ENCODE results near the gene C16orf95. TPM values are rescaled to one million over a fixed set of nuclear protein-coding genes. Genes with fewer than 3 reads are reported as not detected.

The C16orf95 gene
- total RNA-seq, 4 donors from 2014 or later: 0.54 to 1.3 (median 0.54) TPM; not detected in 1

DNA sequence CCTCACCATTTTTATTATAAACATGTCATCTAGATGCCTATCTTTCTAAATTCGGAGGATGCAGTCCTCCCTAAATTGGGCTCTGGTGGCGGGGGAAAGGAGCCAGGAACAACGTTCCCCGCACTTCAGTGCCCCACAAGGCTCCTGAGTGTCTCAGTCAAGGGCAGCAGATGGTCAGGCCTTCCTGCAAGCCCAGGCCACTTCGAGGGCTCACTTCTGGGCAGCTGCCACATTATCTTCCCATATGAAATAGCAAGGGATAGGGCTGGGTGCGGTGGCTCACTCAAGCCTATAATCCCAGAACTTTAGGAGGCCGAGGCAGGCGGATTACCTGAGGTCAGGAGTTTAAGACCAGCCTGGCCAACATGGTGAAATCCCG is 34.1 kb upstream of the C16orf95 start:
- no peak for TF ChIP-seq POLR2A (IDR thresholded peaks at IDR 0.05)
- TF ChIP-seq, protein P1, sequence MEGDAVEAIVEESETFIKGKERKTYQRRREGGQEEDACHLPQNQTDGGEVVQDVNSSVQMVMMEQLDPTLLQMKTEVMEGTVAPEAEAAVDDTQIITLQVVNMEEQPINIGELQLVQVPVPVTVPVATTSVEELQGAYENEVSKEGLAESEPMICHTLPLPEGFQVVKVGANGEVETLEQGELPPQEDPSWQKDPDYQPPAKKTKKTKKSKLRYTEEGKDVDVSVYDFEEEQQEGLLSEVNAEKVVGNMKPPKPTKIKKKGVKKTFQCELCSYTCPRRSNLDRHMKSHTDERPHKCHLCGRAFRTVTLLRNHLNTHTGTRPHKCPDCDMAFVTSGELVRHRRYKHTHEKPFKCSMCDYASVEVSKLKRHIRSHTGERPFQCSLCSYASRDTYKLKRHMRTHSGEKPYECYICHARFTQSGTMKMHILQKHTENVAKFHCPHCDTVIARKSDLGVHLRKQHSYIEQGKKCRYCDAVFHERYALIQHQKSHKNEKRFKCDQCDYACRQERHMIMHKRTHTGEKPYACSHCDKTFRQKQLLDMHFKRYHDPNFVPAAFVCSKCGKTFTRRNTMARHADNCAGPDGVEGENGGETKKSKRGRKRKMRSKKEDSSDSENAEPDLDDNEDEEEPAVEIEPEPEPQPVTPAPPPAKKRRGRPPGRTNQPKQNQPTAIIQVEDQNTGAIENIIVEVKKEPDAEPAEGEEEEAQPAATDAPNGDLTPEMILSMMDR (IDR thresholded peaks at IDR 0.05): no peak

GRCh38 chr16:87350681-87351319 is 33.6 kb upstream of the C16orf95 start:
- Histone ChIP-seq H3K9me3 (no peaks in the 10 kb centered on the region), H3K27ac (no peak overlapping the region), H3K4me1 (peaks cover 4 to 23% of the 10 kb centered on the region in 2 donors), H3K36me3 (peaks cover 0 to 7% of the 10 kb centered on the region in 2 donors), H3K27me3 (no peaks in the 10 kb centered on the region), H3K4me3 (replicated peaks in 1 of 3) (no peak overlapping the region)
- WGBS, 2 donors: 72 to 74% methylated on average over 23 of the region's 23 CpGs
- no peak for TF ChIP-seq POLR2A (IDR thresholded peaks at IDR 0.05)
- TF ChIP-seq, protein P1 (IDR thresholded peaks at IDR 0.05): no peak
- no peak for DNase-seq
- intact Hi-C loops (cut with DNase I): no loop called here

More for the DNA sequence above, 34.1 kb upstream of the C16orf95 start:
- Histone ChIP-seq H3K36me3 (peaks cover 0 to 7% of the 10 kb centered on the region in 2 donors), H3K4me1 (peaks cover 0 to 18% of the 10 kb centered on the region in 2 donors), H3K4me3 (replicated peaks in 1 of 3) (no peak overlapping the region), H3K27me3 (no peaks in the 10 kb centered on the region), H3K27ac (no peak overlapping the region), H3K9me3 (no peaks in the 10 kb centered on the region)
- 67 to 79% methylated on average over 8 to 9 of the region's 9 CpGs for WGBS, 2 donors
- no peak for DNase-seq
- intact Hi-C loops (cut with DNase I): no loop called here

- H3K9me3 ChIP-seq: no peaks in the 10 kb centered on the region
- no peak for DNase-seq
- H3K4me1 ChIP-seq: peaks cover 10 to 30% of the 10 kb centered on the region in 2 donors
- peaks cover 0 to 7% of the 10 kb centered on the region in 2 donors for H3K36me3 ChIP-seq
- intact Hi-C loops (cut with DNase I): no loop called here
- H3K27me3 ChIP-seq: no peaks in the 10 kb centered on the region
- TF ChIP-seq, protein P1 (IDR thresholded peaks at IDR 0.05): no peak
- no peak for TF ChIP-seq POLR2A (IDR thresholded peaks at IDR 0.05)
- no peak overlapping the region for H3K27ac ChIP-seq
- no peak overlapping the region for H3K4me3 ChIP-seq (replicated peaks in 1 of 3)
- 53 to 62% methylated on average over 8 of the region's 8 CpGs for WGBS, 2 donors
These were observed 32.8 kb upstream of the C16orf95 start for GRCh38 chr16:87350031-87350430.

- no peak for DNase-seq
- intact Hi-C loops (cut with DNase I): no loop called here
- Histone ChIP-seq H3K4me1 (peaks cover 14 to 39% of the 10 kb centered on the region in 2 donors), H3K27ac (no peak overlapping the region), H3K27me3 (no peaks in the 10 kb centered on the region), H3K36me3 (peaks cover 0 to 7% of the 10 kb centered on the region in 2 donors), H3K9me3 (no peaks in the 10 kb centered on the region), H3K4me3 (replicated peaks in 1 of 3) (no peak overlapping the region)
- no peak for TF ChIP-seq POLR2A (IDR thresholded peaks at IDR 0.05)
- TF ChIP-seq, protein P1 (IDR thresholded peaks at IDR 0.05): no peak
- WGBS, 2 donors: 89 to 91% methylated on average over 8 to 13 of the region's 13 CpGs
These were observed 31.5 kb upstream of the C16orf95 start for GRCh38 chr16:87348616-87349157.

GRCh38 chr16:87347932-87348615 is 30.9 kb upstream of the C16orf95 start:
- peaks cover 5 to 10% of the 10 kb centered on the region in 2 donors for H3K36me3 ChIP-seq

More at GRCh38 chr16:87347932-87348615, 30.9 kb upstream of the C16orf95 start:
- WGBS, 2 donors: 89 to 97% methylated on average over 12 to 13 of the region's 13 CpGs
- intact Hi-C loops (cut with DNase I): no loop called here
- Histone ChIP-seq H3K9me3 (no peaks in the 10 kb centered on the region), H3K4me3 (replicated peaks in 1 of 3) (no peak overlapping the region), H3K27ac (no peak overlapping the region), H3K27me3 (no peaks in the 10 kb centered on the region), H3K4me1 (peaks cover 14 to 39% of the 10 kb centered on the region in 2 donors)
- no peak for DNase-seq
- TF ChIP-seq, protein P1 (IDR thresholded peaks at IDR 0.05): no peak
- no peak for TF ChIP-seq POLR2A (IDR thresholded peaks at IDR 0.05)
